ENCODE results near the gene KRCC1. TPM values are rescaled to one million over a fixed set of nuclear protein-coding genes. Genes with fewer than 3 reads are reported as not detected.

Gene KRCC1
- 10.2 to 15.5 TPM (median 12.6 TPM) in 5 replicates for total RNA-seq (2022; extraction: Qiagen RNA extraction; ENCODE audit: low read depth)

GRCh38 chr2:88055371-88056128 lies at the start of gene KRCC1:
KRCC1 (minus strand) TSS chr2:88055783; CDS start chr2:88028563, 27,220 bp downstream.

GRCh38 chr2:88067598-88067997 lies 12.0 kb upstream of the KRCC1 start, which contains the start of gene SMYD1:
SMYD1 (plus strand) TSS chr2:88067825; CDS start chr2:88067865, 40 bp downstream.

GRCh38 chr2:88016086-88016959 lies 39.3 kb downstream of the KRCC1 start, which contains the start of gene RNU2-63P:
RNU2-63P (minus strand) TSS chr2:88016547.

Other genes starting within 250 kb of the KRCC1 start
- gene RGPD2, start 230.0 kb downstream of the KRCC1 start, total RNA-seq (2022; extraction: Qiagen RNA extraction; ENCODE audit: low read depth), result 0.37 to 0.58 TPM (median 0.46 TPM) in 4 of 5 replicates, not detected in the other
- gene RNU2-63P, start 39.2 kb downstream of the KRCC1 start, total RNA-seq (2022; extraction: Qiagen RNA extraction; ENCODE audit: low read depth), result not detected in 5 replicates
- gene SMYD1, start 12.0 kb upstream of the KRCC1 start, total RNA-seq (2022; extraction: Qiagen RNA extraction; ENCODE audit: low read depth), result not detected in 5 replicates
- not detected in 5 replicates for gene FABP1, start 72.3 kb upstream of the KRCC1 start, total RNA-seq (2022; extraction: Qiagen RNA extraction; ENCODE audit: low read depth)
- gene THNSL2, start 114.6 kb upstream of the KRCC1 start, total RNA-seq (2022; extraction: Qiagen RNA extraction; ENCODE audit: low read depth), result not detected in 5 replicates

All from A549 treated with DMSO at 1 μM for 4 hours (cell line).